Measurements from ENCODE around the gene APEH.
"Not testable (repeated sequence)": the region's sequence is repeated elsewhere in the genome, so short reads cannot be mapped to it uniquely, and the experiment has no call there.

Gene APEH

GRCh38 chr3:49684453-49684852, 10.3 kb downstream of the APEH start:
- H3K4me1 Mint-ChIP-seq (ENCODE audit: low read depth) = peaks cover 24% of the 10 kb centered on the region
- H3K27ac Mint-ChIP-seq; H3K9me3 Mint-ChIP-seq; H3K4me3 Mint-ChIP-seq; intact Hi-C loops (cut with micrococcal nuclease): not testable (repeated sequence)
- peaks cover 36% of the 10 kb centered on the region for H3K27me3 Mint-ChIP-seq
- peaks cover 68% of the 10 kb centered on the region for H3K36me3 Mint-ChIP-seq (ENCODE audit: low read depth)

- H3K4me3 Mint-ChIP-seq; H3K27ac Mint-ChIP-seq; intact Hi-C loops (cut with micrococcal nuclease): not testable (repeated sequence)
Observed at GRCh38 chr3:49685103-49685502, 11.0 kb downstream of the APEH start.

GRCh38 chr3:49685846-49686245, 11.7 kb downstream of the APEH start:
- Mint-ChIP-seq H3K36me3 (ENCODE audit: low read depth) (peaks cover 59% of the 10 kb centered on the region), H3K27me3 (peaks cover 36% of the 10 kb centered on the region), H3K4me1 (ENCODE audit: low read depth) (peaks cover 30% of the 10 kb centered on the region)
- H3K27ac Mint-ChIP-seq; intact Hi-C loops (cut with micrococcal nuclease); H3K4me3 Mint-ChIP-seq; H3K9me3 Mint-ChIP-seq: not testable (repeated sequence)

More at GRCh38 chr3:49685103-49685502, 11.0 kb downstream of the APEH start:
- peaks cover 24% of the 10 kb centered on the region for H3K4me1 Mint-ChIP-seq (ENCODE audit: low read depth)
- H3K27me3 Mint-ChIP-seq = peaks cover 36% of the 10 kb centered on the region
- peaks cover 66% of the 10 kb centered on the region for H3K36me3 Mint-ChIP-seq (ENCODE audit: low read depth)
- H3K9me3 Mint-ChIP-seq = not testable (repeated sequence)

DNA sequence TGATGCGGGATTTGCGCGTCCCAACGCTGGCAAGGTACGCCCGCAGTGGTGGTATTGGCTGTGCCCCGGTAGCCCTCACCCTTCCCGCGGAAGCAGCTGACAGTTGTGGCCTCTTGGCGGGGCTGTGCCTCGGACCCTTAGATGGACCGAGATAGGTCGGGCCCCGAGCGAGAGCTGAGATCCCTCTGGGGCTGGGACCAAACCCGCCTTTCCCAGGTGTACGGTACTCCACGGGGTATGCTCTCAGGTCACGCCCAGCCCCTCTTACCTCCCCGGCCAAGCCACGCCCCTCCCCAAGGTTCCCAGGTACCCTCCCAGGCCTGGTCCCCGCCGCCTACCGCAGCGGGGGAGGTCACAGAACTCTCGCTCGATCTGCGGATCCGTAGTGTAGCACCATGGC, 12.2 kb downstream of the APEH start:
- Mint-ChIP-seq H3K27me3 (peaks cover 36% of the 10 kb centered on the region), H3K4me3 (peak overlapping the region; percentile 53), H3K36me3 (ENCODE audit: low read depth) (peaks cover 54% of the 10 kb centered on the region), H3K4me1 (ENCODE audit: low read depth) (peaks cover 35% of the 10 kb centered on the region)
- intact Hi-C loops (cut with micrococcal nuclease); H3K9me3 Mint-ChIP-seq; H3K27ac Mint-ChIP-seq: not testable (repeated sequence)

GRCh38 chr3:49686769-49687423, 12.7 kb downstream of the APEH start:
- intact Hi-C loops (cut with micrococcal nuclease); H3K9me3 Mint-ChIP-seq; H3K27ac Mint-ChIP-seq: not testable (repeated sequence)
- peaks cover 48% of the 10 kb centered on the region for H3K36me3 Mint-ChIP-seq (ENCODE audit: low read depth)
- peak overlapping the region; percentile 53 for H3K4me3 Mint-ChIP-seq
- peaks cover 40% of the 10 kb centered on the region for H3K4me1 Mint-ChIP-seq (ENCODE audit: low read depth)
- H3K27me3 Mint-ChIP-seq = peaks cover 36% of the 10 kb centered on the region

GRCh38 chr3:49687424-49687795, 13.3 kb downstream of the APEH start:
- Mint-ChIP-seq H3K27me3 (peaks cover 36% of the 10 kb centered on the region), H3K4me1 (ENCODE audit: low read depth) (peaks cover 40% of the 10 kb centered on the region), H3K36me3 (ENCODE audit: low read depth) (peaks cover 43% of the 10 kb centered on the region)
- H3K27ac Mint-ChIP-seq; H3K4me3 Mint-ChIP-seq; intact Hi-C loops (cut with micrococcal nuclease); H3K9me3 Mint-ChIP-seq: not testable (repeated sequence)

DNA sequence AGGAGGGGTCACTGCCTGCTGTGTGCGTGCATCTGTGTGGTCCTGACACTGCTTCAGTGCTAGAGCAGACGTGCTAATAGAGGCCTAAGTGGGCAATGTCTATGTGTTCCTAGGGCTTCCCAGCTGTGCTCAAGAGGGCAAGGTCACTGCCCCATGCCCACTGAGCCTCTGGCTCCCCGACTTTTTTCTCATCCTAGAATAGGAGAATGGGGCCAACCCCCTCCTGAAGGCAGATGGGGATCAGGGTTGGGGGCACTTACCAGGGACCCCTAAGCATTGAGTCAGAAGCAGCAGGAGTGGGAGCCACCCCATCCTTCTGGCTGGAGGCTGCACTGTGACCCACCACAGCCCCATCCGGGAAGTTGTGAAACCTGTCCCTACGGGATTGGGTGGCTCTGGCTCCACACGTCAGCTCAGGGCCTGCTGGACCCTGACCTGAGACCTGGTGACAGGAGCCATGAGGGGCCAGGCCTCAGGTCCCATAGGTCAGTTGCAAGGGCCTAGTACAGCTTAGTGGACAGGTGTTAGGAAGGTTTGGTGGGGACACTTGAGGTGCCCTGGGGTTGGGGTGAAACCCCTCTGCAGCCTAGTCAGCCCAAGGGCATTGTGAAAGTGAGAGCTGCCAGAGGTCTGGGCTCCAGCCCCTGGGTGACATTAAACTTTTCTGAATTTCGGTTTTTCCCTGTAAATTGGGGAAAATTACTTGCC, 14.3 kb downstream of the APEH start:
- intact Hi-C loops (cut with micrococcal nuclease); H3K9me3 Mint-ChIP-seq: not testable (repeated sequence)
- Mint-ChIP-seq H3K36me3 (ENCODE audit: low read depth) (peaks cover 32% of the 10 kb centered on the region), H3K4me1 (ENCODE audit: low read depth) (peaks cover 40% of the 10 kb centered on the region), H3K27me3 (peaks cover 36% of the 10 kb centered on the region), H3K4me3 (peak overlapping the region; percentile 100), H3K27ac (peak overlapping the region; percentile 90)

GRCh38 chr3:49689046-49689907, 15.1 kb downstream of the APEH start, which contains the start of the genes MST1 and RNF123:
MST1 (minus strand) TSS chr3:49689474; CDS start chr3:49688691, 783 bp downstream.
RNF123 (plus strand) TSS chr3:49689557; CDS start chr3:49691166, 1,609 bp downstream.
- peak within 1 kb of the TSS; percentile 90 for H3K27ac Mint-ChIP-seq
- H3K4me3 Mint-ChIP-seq = peak within 1 kb of the TSS; percentile 100
- H3K27me3 Mint-ChIP-seq = peaks cover 32% of the 10 kb centered on the region
- H3K9me3 Mint-ChIP-seq = no peaks in the 10 kb centered on the region
- peaks cover 31% of the 10 kb centered on the region for H3K36me3 Mint-ChIP-seq (ENCODE audit: low read depth)
- peaks cover 40% of the 10 kb centered on the region for H3K4me1 Mint-ChIP-seq (ENCODE audit: low read depth)
- intact Hi-C loops (cut with micrococcal nuclease) = no loop called here

DNA sequence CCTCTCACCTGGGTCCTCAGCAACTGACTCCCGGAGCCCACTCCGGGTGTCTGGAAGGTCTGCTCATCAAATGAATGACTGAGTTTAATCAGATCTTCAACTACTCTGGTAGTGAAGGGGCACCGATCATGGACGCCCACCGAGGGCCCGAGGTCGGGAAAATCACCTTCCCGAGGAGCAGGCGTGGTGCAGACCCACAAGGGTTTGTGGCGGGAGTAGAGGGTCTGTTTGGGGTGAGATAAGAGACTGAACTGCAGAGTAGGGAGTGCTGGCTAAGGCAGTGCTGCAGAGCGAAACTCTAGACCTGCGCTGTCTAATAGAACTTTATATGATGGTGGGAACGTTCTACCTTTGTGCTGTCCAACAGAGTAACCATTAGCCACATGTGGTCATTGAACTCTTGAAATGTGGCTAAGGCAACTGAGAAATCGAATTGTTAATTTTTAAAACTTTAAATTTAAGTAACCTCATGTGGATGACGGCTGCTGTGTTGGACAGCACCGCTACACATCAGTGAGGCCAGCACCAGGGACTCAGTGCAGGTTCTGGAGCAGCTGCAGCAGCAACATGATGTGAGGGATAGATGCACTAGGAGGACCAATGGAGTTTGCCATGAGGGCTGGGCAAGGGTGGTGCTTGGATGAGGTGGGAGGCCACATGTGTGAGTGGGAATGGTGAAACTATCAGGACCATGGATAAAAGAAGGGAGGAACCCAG, 15.9 kb downstream of the APEH start:
- Mint-ChIP-seq H3K4me3 (peak overlapping the region; percentile 100), H3K4me1 (ENCODE audit: low read depth) (peaks cover 40% of the 10 kb centered on the region), H3K27ac (peak overlapping the region; percentile 90), H3K27me3 (peaks cover 25% of the 10 kb centered on the region), H3K36me3 (ENCODE audit: low read depth) (peaks cover 28% of the 10 kb centered on the region)
- H3K9me3 Mint-ChIP-seq; intact Hi-C loops (cut with micrococcal nuclease): not testable (repeated sequence)

DNA sequence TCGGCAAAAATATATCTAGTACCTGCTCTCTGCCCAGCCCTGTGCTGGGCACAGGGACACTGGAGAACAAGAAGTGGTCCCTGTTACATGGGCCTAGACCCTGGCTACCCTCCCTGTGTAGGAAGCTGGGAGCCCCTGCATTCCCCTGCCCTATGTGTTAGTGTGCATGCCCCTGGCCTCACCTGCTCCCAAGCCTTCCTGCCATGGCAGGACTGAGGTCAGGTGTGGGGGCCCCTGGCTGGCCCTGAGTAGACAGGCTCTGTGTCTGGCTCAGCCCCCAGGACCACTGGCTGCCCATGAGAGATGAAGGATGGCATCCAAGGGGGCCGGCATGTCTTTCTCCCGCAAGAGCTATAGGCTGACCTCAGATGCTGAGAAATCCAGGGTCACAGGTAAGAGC, 16.7 kb downstream of the APEH start:
- H3K4me3 Mint-ChIP-seq; H3K9me3 Mint-ChIP-seq; intact Hi-C loops (cut with micrococcal nuclease); H3K27ac Mint-ChIP-seq: not testable (repeated sequence)
- Mint-ChIP-seq H3K36me3 (ENCODE audit: low read depth) (peaks cover 28% of the 10 kb centered on the region), H3K27me3 (peaks cover 17% of the 10 kb centered on the region), H3K4me1 (ENCODE audit: low read depth) (peaks cover 38% of the 10 kb centered on the region)

GRCh38 chr3:49691481-49691880, 17.3 kb downstream of the APEH start:
- H3K27me3 Mint-ChIP-seq = peaks cover 12% of the 10 kb centered on the region
- H3K4me3 Mint-ChIP-seq; intact Hi-C loops (cut with micrococcal nuclease); H3K9me3 Mint-ChIP-seq; H3K27ac Mint-ChIP-seq: not testable (repeated sequence)
- H3K4me1 Mint-ChIP-seq (ENCODE audit: low read depth) = peaks cover 32% of the 10 kb centered on the region
- peaks cover 30% of the 10 kb centered on the region for H3K36me3 Mint-ChIP-seq (ENCODE audit: low read depth)

- intact Hi-C loops (cut with micrococcal nuclease); H3K27ac Mint-ChIP-seq; H3K9me3 Mint-ChIP-seq; H3K4me3 Mint-ChIP-seq; H3K27me3 Mint-ChIP-seq: not testable (repeated sequence)
- peaks cover 22% of the 10 kb centered on the region for H3K4me1 Mint-ChIP-seq (ENCODE audit: low read depth)
- peaks cover 52% of the 10 kb centered on the region for H3K36me3 Mint-ChIP-seq (ENCODE audit: low read depth)
Observed at GRCh38 chr3:49694409-49695070, 20.4 kb downstream of the APEH start.

Measured in dendritic cell treated with granulocyte-macrophage colony-stimulating factor and Interleukin-4, amounts not matched to agents 40 ng/mL and 50 ng/mL, for 4 days (primary cell).